Measurements from ENCODE around the gene ATP6V0A4.
"Not testable (repeated sequence)": the region's sequence is repeated elsewhere in the genome, so short reads cannot be mapped to it uniquely, and the experiment has no call there.

The ATP6V0A4 gene

GRCh38 chr7:138813945-138814344 is 15.9 kb upstream of the ATP6V0A4 start:
- Histone ChIP-seq H3K9me3 (ENCODE audit: low read length) (no peaks in the 10 kb centered on the region), H3K4me2 (ENCODE audit: low read length) (no peak overlapping the region), H3K27ac (ENCODE audit: low read depth, low read length, poor library complexity, severe bottlenecking) (no peak overlapping the region), H4K20me1 (ENCODE audit: insufficient read depth, low read length) (no peaks in the 10 kb centered on the region), H3K79me2 (ENCODE audit: insufficient read depth, low read length) (no peaks in the 10 kb centered on the region), H3K27me3 (ENCODE audit: insufficient read depth, low read length) (no peaks in the 10 kb centered on the region), H3K4me1 (ENCODE audit: insufficient read depth, low read length, severe bottlenecking) (no peaks in the 10 kb centered on the region), H3F3A (ENCODE audit: insufficient read depth, low read length) (no peaks in the 10 kb centered on the region), H3K36me3 (ENCODE audit: insufficient read depth, low read length) (no peaks in the 10 kb centered on the region), H2AFZ (ENCODE audit: low read length) (no peak overlapping the region), H3K9me2 (ENCODE audit: low read depth, low read length) (no peaks in the 10 kb centered on the region), H3K9ac (ENCODE audit: low read length) (no peak overlapping the region), H3K4me3 (ENCODE audit: low read depth, low read length, poor library complexity, severe bottlenecking) (no peak overlapping the region)
- no peak for TF ChIP-seq EZH2 (IDR thresholded peaks at IDR 0.05; ENCODE audit: borderline replicate concordance, low read length)
- TF ChIP-seq, protein P1, sequence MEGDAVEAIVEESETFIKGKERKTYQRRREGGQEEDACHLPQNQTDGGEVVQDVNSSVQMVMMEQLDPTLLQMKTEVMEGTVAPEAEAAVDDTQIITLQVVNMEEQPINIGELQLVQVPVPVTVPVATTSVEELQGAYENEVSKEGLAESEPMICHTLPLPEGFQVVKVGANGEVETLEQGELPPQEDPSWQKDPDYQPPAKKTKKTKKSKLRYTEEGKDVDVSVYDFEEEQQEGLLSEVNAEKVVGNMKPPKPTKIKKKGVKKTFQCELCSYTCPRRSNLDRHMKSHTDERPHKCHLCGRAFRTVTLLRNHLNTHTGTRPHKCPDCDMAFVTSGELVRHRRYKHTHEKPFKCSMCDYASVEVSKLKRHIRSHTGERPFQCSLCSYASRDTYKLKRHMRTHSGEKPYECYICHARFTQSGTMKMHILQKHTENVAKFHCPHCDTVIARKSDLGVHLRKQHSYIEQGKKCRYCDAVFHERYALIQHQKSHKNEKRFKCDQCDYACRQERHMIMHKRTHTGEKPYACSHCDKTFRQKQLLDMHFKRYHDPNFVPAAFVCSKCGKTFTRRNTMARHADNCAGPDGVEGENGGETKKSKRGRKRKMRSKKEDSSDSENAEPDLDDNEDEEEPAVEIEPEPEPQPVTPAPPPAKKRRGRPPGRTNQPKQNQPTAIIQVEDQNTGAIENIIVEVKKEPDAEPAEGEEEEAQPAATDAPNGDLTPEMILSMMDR (IDR thresholded peaks at IDR 0.05; ENCODE audit: low read length) = no peak

DNA sequence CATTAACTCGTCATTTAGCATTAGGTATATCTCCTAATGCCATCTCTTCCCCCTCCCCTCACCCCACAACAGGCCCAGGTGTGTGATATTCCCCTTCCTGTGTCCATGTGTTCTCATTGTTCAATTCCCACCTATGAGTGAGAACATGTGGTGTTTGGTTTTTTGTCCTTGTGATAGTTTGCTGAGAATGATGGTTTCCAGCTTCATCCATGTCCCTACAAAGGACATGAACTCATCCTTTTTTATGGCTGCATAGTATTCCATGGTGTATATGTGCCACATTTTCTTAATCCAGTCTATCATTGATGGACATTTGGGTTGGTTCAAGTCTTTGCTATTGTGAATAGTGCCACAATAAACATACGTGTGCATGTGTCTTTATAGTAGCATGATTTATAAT is 13.3 kb upstream of the ATP6V0A4 start:
- H3K27ac ChIP-seq (ENCODE audit: low read depth, low read length, poor library complexity, severe bottlenecking); H2AFZ ChIP-seq (ENCODE audit: low read length): not testable (repeated sequence)

DNA sequence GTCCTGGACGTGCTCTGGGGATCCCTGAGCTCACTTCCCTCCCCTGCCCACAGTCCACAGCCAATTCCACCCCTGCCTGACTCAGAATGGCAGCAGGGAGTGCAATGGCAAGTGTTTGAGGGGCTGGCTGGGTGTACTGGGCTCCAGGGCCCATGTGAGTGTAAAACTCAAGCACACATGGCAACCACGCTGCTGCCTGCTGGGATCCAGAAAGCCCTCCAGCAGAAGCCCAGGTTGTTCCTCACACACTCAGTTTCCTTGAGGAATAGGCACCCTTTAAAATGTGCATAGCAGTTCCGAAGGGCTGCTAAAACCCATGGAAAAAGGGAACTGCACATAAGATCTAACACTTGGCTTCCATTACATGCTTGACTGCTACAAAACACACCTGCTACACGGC is 11.3 kb upstream of the ATP6V0A4 start:
- H3K36me3 ChIP-seq (ENCODE audit: insufficient read depth, low read length) = no peaks in the 10 kb centered on the region
- no peaks in the 10 kb centered on the region for H3K9me3 ChIP-seq (ENCODE audit: low read length)
- no peaks in the 10 kb centered on the region for H3K9me2 ChIP-seq (ENCODE audit: low read depth, low read length)
- H3K4me1 ChIP-seq (ENCODE audit: insufficient read depth, low read length, severe bottlenecking) = no peaks in the 10 kb centered on the region
- no peak overlapping the region for H3K4me2 ChIP-seq (ENCODE audit: low read length)
- no peaks in the 10 kb centered on the region for H3K27me3 ChIP-seq (ENCODE audit: insufficient read depth, low read length)
- no peaks in the 10 kb centered on the region for H3F3A ChIP-seq (ENCODE audit: insufficient read depth, low read length)
- no peak overlapping the region for H3K27ac ChIP-seq (ENCODE audit: low read depth, low read length, poor library complexity, severe bottlenecking)
- no peaks in the 10 kb centered on the region for H3K79me2 ChIP-seq (ENCODE audit: insufficient read depth, low read length)
- H2AFZ ChIP-seq (ENCODE audit: low read length) = no peak overlapping the region
- no peaks in the 10 kb centered on the region for H4K20me1 ChIP-seq (ENCODE audit: insufficient read depth, low read length)
- no peak overlapping the region for H3K4me3 ChIP-seq (ENCODE audit: low read depth, low read length, poor library complexity, severe bottlenecking)
- H3K9ac ChIP-seq (ENCODE audit: low read length) = no peak overlapping the region
- no peak for TF ChIP-seq EZH2 (IDR thresholded peaks at IDR 0.05; ENCODE audit: borderline replicate concordance, low read length)
- TF ChIP-seq, protein P1 (IDR thresholded peaks at IDR 0.05; ENCODE audit: low read length) = no peak

More for the DNA sequence above, 13.3 kb upstream of the ATP6V0A4 start:
- not testable (repeated sequence) for H4K20me1 ChIP-seq (ENCODE audit: insufficient read depth, low read length); H3K79me2 ChIP-seq (ENCODE audit: insufficient read depth, low read length); H3K4me1 ChIP-seq (ENCODE audit: insufficient read depth, low read length, severe bottlenecking); H3K9me3 ChIP-seq (ENCODE audit: low read length); H3K4me2 ChIP-seq (ENCODE audit: low read length); H3K36me3 ChIP-seq (ENCODE audit: insufficient read depth, low read length); H3K9me2 ChIP-seq (ENCODE audit: low read depth, low read length); H3F3A ChIP-seq (ENCODE audit: insufficient read depth, low read length); H3K4me3 ChIP-seq (ENCODE audit: low read depth, low read length, poor library complexity, severe bottlenecking); H3K27me3 ChIP-seq (ENCODE audit: insufficient read depth, low read length); H3K9ac ChIP-seq (ENCODE audit: low read length)

GRCh38 chr7:138804618-138805017 is 6.6 kb upstream of the ATP6V0A4 start:
- H3K4me2 ChIP-seq (ENCODE audit: low read length) = no peak overlapping the region
- no peaks in the 10 kb centered on the region for H3K9me3 ChIP-seq (ENCODE audit: low read length)
- no peaks in the 10 kb centered on the region for H3K79me2 ChIP-seq (ENCODE audit: insufficient read depth, low read length)
- H4K20me1 ChIP-seq (ENCODE audit: insufficient read depth, low read length) = no peaks in the 10 kb centered on the region
- H3K9ac ChIP-seq (ENCODE audit: low read length) = no peak overlapping the region
- TF ChIP-seq, protein P1 (IDR thresholded peaks at IDR 0.05; ENCODE audit: low read length) = no peak
- no peak for TF ChIP-seq EZH2 (IDR thresholded peaks at IDR 0.05; ENCODE audit: borderline replicate concordance, low read length)
- no peak overlapping the region for H3K27ac ChIP-seq (ENCODE audit: low read depth, low read length, poor library complexity, severe bottlenecking)
- H3F3A ChIP-seq (ENCODE audit: insufficient read depth, low read length) = no peaks in the 10 kb centered on the region
- no peaks in the 10 kb centered on the region for H3K36me3 ChIP-seq (ENCODE audit: insufficient read depth, low read length)
- no peaks in the 10 kb centered on the region for H3K27me3 ChIP-seq (ENCODE audit: insufficient read depth, low read length)
- no peaks in the 10 kb centered on the region for H3K9me2 ChIP-seq (ENCODE audit: low read depth, low read length)
- H2AFZ ChIP-seq (ENCODE audit: low read length) = no peak overlapping the region
- H3K4me3 ChIP-seq (ENCODE audit: low read depth, low read length, poor library complexity, severe bottlenecking) = no peak overlapping the region
- no peaks in the 10 kb centered on the region for H3K4me1 ChIP-seq (ENCODE audit: insufficient read depth, low read length, severe bottlenecking)
